ENCODE data around the gene SOST.

DNA sequence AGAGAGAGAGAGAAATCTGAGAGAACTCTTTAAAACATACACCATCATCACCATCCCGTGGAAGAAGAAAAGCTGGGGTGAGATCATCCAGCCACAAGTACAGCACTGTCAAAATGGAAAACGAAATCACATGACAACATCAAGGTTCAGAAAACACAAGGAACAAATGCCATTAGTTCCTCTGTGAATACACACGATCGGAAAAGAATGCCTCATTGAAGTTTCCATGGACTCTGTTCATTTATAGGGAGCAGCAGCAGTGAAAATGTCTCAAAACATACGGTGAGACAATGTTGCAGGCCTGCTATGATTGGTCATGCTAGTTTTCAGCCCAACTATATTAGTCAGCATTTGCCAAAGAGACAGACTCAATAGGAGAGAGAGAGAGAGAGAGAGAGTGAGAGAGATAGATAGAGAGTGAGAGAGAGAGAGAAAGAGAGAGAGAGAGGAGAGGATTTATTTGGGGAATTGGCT is 26.1 kb upstream of the SOST start:
- no peak for TF ChIP-seq CTCF (IDR thresholded peaks at IDR 0.05; ENCODE audit: insufficient read depth, low read length, poor library complexity, severe bottlenecking)
- no peak for TF ChIP-seq EZH2phosphoT487 (conservative IDR thresholded peaks at IDR 0.05; ENCODE audit: low read length)
